ENCODE measurements around the gene IP6K3. TPM values are rescaled to one million over a fixed set of nuclear protein-coding genes. Genes with fewer than 3 reads are reported as not detected.

IP6K3 gene
- polyA plus RNA-seq, 1 experiment, result 0.75 TPM

- POLR2A ChIA-PET, result no interaction called here
- Histone ChIP-seq H3K27me3 (ENCODE audit: control insufficient read depth, insufficient read depth, low read length) (no peaks in the 10 kb centered on the region), H3K4me3 (ENCODE audit: low read depth, low read length) (no peak overlapping the region), H3K36me3 (ENCODE audit: control insufficient read depth, insufficient read depth, low read length) (peaks cover 64% of the 10 kb centered on the region)
- TF ChIP-seq CTCF (IDR thresholded peaks at IDR 0.05; ENCODE audit: insufficient read depth, low read depth, low read length), result no peak
- DNase-seq (ENCODE audit: low read depth), result no peak
- CTCF ChIA-PET, result interaction anchor here (0.6 to 1.4 kb wide), 2 partner anchors 236 to 250 kb away, joined by 3 read pairs; no protein-coding TSS in a partner anchor
These were observed 31.0 kb upstream of the IP6K3 start for GRCh38 chr6:33777398-33778388.

GRCh38 chr6:33776764-33777163, 30.1 kb upstream of the IP6K3 start:
- no peaks in the 10 kb centered on the region for H3K27me3 ChIP-seq (ENCODE audit: control insufficient read depth, insufficient read depth, low read length)
- DNase-seq (ENCODE audit: low read depth), result no peak
- ChIA-PET CTCF (interaction anchor here (0.6 to 0.8 kb wide), 2 partner anchors 11 to 39 kb away, joined by 3 read pairs; no protein-coding TSS in a partner anchor), POLR2A (no interaction called here)
- TF ChIP-seq CTCF (IDR thresholded peaks at IDR 0.05; ENCODE audit: insufficient read depth, low read depth, low read length), result no peak
- H3K36me3 ChIP-seq (ENCODE audit: control insufficient read depth, insufficient read depth, low read length), result peaks cover 64% of the 10 kb centered on the region
- no peak overlapping the region for H3K4me3 ChIP-seq (ENCODE audit: low read depth, low read length)

DNA sequence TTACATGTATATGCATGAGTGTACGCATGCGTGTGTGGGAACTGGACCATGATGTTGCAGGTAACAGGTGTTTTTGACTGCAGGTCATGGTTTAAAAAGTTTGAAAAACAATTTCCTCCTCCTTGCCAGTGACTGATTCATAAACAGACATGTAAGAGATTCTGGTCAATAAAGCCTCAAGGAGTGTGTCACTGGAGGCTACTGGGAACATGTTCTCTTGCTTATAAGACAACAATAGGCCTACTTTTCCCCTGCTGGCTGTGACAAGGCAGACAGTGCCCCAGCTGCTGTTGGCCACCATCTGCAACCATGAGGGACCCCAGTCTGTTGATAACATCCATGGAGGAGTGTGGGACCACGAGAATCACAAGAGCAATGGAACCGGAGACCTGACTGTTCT, 29.5 kb upstream of the IP6K3 start:
- TF ChIP-seq CTCF (IDR thresholded peaks at IDR 0.05; ENCODE audit: insufficient read depth, low read depth, low read length), result no peak
- ChIA-PET CTCF (interaction anchor here (0.6 to 0.8 kb wide), 2 partner anchors 12 to 40 kb away, joined by 3 read pairs; no protein-coding TSS in a partner anchor), POLR2A (no interaction called here)
- DNase-seq (ENCODE audit: low read depth), result no peak
- Histone ChIP-seq H3K27me3 (ENCODE audit: control insufficient read depth, insufficient read depth, low read length) (no peaks in the 10 kb centered on the region), H3K4me3 (ENCODE audit: low read depth, low read length) (no peak overlapping the region), H3K36me3 (ENCODE audit: control insufficient read depth, insufficient read depth, low read length) (peaks cover 64% of the 10 kb centered on the region)

GRCh38 chr6:33774774-33775173, 28.1 kb upstream of the IP6K3 start:
- Histone ChIP-seq H3K27me3 (ENCODE audit: control insufficient read depth, insufficient read depth, low read length) (no peaks in the 10 kb centered on the region), H3K36me3 (ENCODE audit: control insufficient read depth, insufficient read depth, low read length) (peaks cover 55% of the 10 kb centered on the region), H3K4me3 (ENCODE audit: low read depth, low read length) (no peak overlapping the region)
- ChIA-PET CTCF (interaction anchor here (1.1 to 20.1 kb wide), 3 partner anchors 20 to 252 kb away, joined by 3 to 567 read pairs (median 184); partner anchors contain the start of gene IP6K3), POLR2A (no interaction called here)
- DNase-seq (ENCODE audit: low read depth), result no peak
- TF ChIP-seq CTCF (IDR thresholded peaks at IDR 0.05; ENCODE audit: insufficient read depth, low read depth, low read length), result no peak

GRCh38 chr6:33772902-33773472, 26.3 kb upstream of the IP6K3 start:
- Histone ChIP-seq H3K27me3 (ENCODE audit: control insufficient read depth, insufficient read depth, low read length) (no peaks in the 10 kb centered on the region), H3K36me3 (ENCODE audit: control insufficient read depth, insufficient read depth, low read length) (peaks cover 41% of the 10 kb centered on the region), H3K4me3 (ENCODE audit: low read depth, low read length) (no peak overlapping the region)
- CTCF ChIA-PET, result interaction anchor here (1.2 to 20.1 kb wide), 7 partner anchors 14 to 381 kb away, joined by 3 to 567 read pairs (median 36); partner anchors contain the start of genes IP6K3 and LEMD2
- no peak for TF ChIP-seq CTCF (IDR thresholded peaks at IDR 0.05; ENCODE audit: insufficient read depth, low read depth, low read length)
- POLR2A ChIA-PET, result no interaction called here
- no peak for DNase-seq (ENCODE audit: low read depth)

All from BJ (cell line).